Neural crest cell (in vitro differentiated cells): Measurements from ENCODE around the gene AKT3. TPM values are rescaled to one million over a fixed set of nuclear protein-coding genes. Genes with fewer than 3 reads are reported as not detected.
"Not testable (repeated sequence)": the region's sequence is repeated elsewhere in the genome, so short reads cannot be mapped to it uniquely, and the experiment has no call there.

Experiments used
- DNase-seq: peaks from one replicate; pipeline ENCODE4 v3.0.0; 2021; ENCODE audit warnings: low read depth, mixed read lengths, low spot score
- H3K27ac Mint-ChIP-seq: one replicate; pipeline ENCODE4 v1.8.0; 2021; ENCODE audit warnings: mild to moderate bottlenecking, mixed read lengths; ENCODE audit not compliant: unreplicated experiment
- H3K27me3 Mint-ChIP-seq: 2 replicates; pipeline ENCODE4 v1.8.0; 2021; ENCODE audit warnings: low read depth, mild to moderate bottlenecking, mixed read lengths
- H3K36me3 Mint-ChIP-seq: 2 replicates; pipeline ENCODE4 v1.8.0; 2021; ENCODE audit warnings: low read depth, mild to moderate bottlenecking, mixed read lengths
- H3K4me1 Mint-ChIP-seq: 2 replicates; pipeline ENCODE4 v1.8.0; 2021; ENCODE audit warnings: mixed read lengths
- H3K4me3 Mint-ChIP-seq: one replicate; pipeline ENCODE4 v1.8.0; 2021; ENCODE audit warnings: mild to moderate bottlenecking, mixed read lengths
- H3K9me3 Mint-ChIP-seq: 2 replicates; pipeline ENCODE4 v1.8.0; 2021; ENCODE audit warnings: mixed read lengths
- CTCF ChIP-seq: fragments of 200-600 bp; sonication (generic); conservative IDR thresholded peaks from 2 replicates; pipeline ENCODE4 v1.5.0; 2021; ENCODE audit warnings: antibody characterized with exemption, mild to moderate bottlenecking
- total RNA-seq: library from RNA; stranded (reverse); gene quantifications from 2 replicates; pipeline ENCODE4 v1.2.1, GENCODE V29; 2021

The AKT3 gene
- total RNA-seq, 1 donor from 2014 or later, result 38.2 TPM

GRCh38 chr1:243597383-243597782 lies 252.7 kb downstream of the AKT3 start:
- DNase-seq, result no peak

GRCh38 chr1:243596431-243597062 lies 253.5 kb downstream of the AKT3 start:
- no peaks in the 10 kb centered on the region for H3K27me3 Mint-ChIP-seq
- no peak overlapping the region for H3K4me3 Mint-ChIP-seq
- H3K36me3 Mint-ChIP-seq, result peaks cover 4% of the 10 kb centered on the region
- H3K4me1 Mint-ChIP-seq, result no peaks in the 10 kb centered on the region
- DNase-seq, result no peak
- H3K9me3 Mint-ChIP-seq, result no peaks in the 10 kb centered on the region
- H3K27ac Mint-ChIP-seq, result no peak overlapping the region
- TF ChIP-seq CTCF, result no peak

More at GRCh38 chr1:243597383-243597782, 252.7 kb downstream of the AKT3 start:
- H3K4me1 Mint-ChIP-seq, result no peaks in the 10 kb centered on the region
- TF ChIP-seq CTCF, result no peak
- no peak overlapping the region for H3K27ac Mint-ChIP-seq
- no peak overlapping the region for H3K4me3 Mint-ChIP-seq
- peaks cover 7% of the 10 kb centered on the region for H3K36me3 Mint-ChIP-seq
- H3K9me3 Mint-ChIP-seq, result peaks cover 2% of the 10 kb centered on the region
- H3K27me3 Mint-ChIP-seq, result no peaks in the 10 kb centered on the region

GRCh38 chr1:243595527-243596210 lies 254.4 kb downstream of the AKT3 start:
- DNase-seq, result no peak
- no peak for TF ChIP-seq CTCF
- peaks cover 3% of the 10 kb centered on the region for H3K36me3 Mint-ChIP-seq
- H3K4me3 Mint-ChIP-seq, result no peak overlapping the region
- no peaks in the 10 kb centered on the region for H3K4me1 Mint-ChIP-seq
- H3K27me3 Mint-ChIP-seq, result no peaks in the 10 kb centered on the region
- H3K27ac Mint-ChIP-seq, result no peak overlapping the region
- peaks cover 3% of the 10 kb centered on the region for H3K9me3 Mint-ChIP-seq

GRCh38 chr1:243594455-243594854 lies 255.6 kb downstream of the AKT3 start:
- H3K4me1 Mint-ChIP-seq, result no peaks in the 10 kb centered on the region
- H3K27me3 Mint-ChIP-seq, result no peaks in the 10 kb centered on the region
- no peak overlapping the region for H3K27ac Mint-ChIP-seq
- no peak for DNase-seq
- peaks cover 3% of the 10 kb centered on the region for H3K36me3 Mint-ChIP-seq
- peaks cover 6% of the 10 kb centered on the region for H3K9me3 Mint-ChIP-seq
- H3K4me3 Mint-ChIP-seq, result no peak overlapping the region
- TF ChIP-seq CTCF, result no peak

- H3K27ac Mint-ChIP-seq, H3K27me3 Mint-ChIP-seq, H3K4me1 Mint-ChIP-seq, H3K4me3 Mint-ChIP-seq, DNase-seq: not testable (repeated sequence)
- Mint-ChIP-seq H3K36me3 (peaks cover 16% of the 10 kb centered on the region), H3K9me3 (peaks cover 19% of the 10 kb centered on the region)
Measured at GRCh38 chr1:243589286-243589685, 260.8 kb downstream of the AKT3 start.

- Mint-ChIP-seq H3K27me3 (no peaks in the 10 kb centered on the region), H3K4me1 (no peaks in the 10 kb centered on the region), H3K27ac (no peak overlapping the region), H3K36me3 (peaks cover 28% of the 10 kb centered on the region), H3K4me3 (no peak overlapping the region), H3K9me3 (peaks cover 25% of the 10 kb centered on the region)
- no peak for TF ChIP-seq CTCF
- DNase-seq, result no peak
Measured at GRCh38 chr1:243587823-243588560, 262.1 kb downstream of the AKT3 start.
